Astrocyte of the cerebellum (primary cell): ENCODE results near the gene TMEM207.

Experiments
- DNase-seq: peaks from one replicate; pipeline ENCODE4 v3.0.0-alpha.2; 2011; ENCODE audit warnings: low read depth
- H3K4me3 ChIP-seq: 2 replicates; pipeline ENCODE4 v1.5.1; 2011; ENCODE audit warnings: mild to moderate bottlenecking, low read depth, low read length, moderate library complexity
- in situ Hi-C: cut with HindIII; loops from 2 replicates; pipeline ENCODE4 v1.10.0; 2017; ENCODE audit warnings: low sequenced_read_pairs
- TF ChIP-seq, protein P1 (sequence below): IDR thresholded peaks from 2 replicates; pipeline ENCODE4 v1.5.1; 2012; ENCODE audit warnings: low read length, low read depth, moderate library complexity, mild to moderate bottlenecking; ENCODE audit errors: missing control alignments

Gene TMEM207

GRCh38 chr3:190494907-190495306 lies 45.2 kb upstream of the TMEM207 start:
- DNase-seq, result no peak
- in situ Hi-C loops, result no loop called here
- H3K4me3 ChIP-seq, result no peak overlapping the region
- TF ChIP-seq, protein P1, sequence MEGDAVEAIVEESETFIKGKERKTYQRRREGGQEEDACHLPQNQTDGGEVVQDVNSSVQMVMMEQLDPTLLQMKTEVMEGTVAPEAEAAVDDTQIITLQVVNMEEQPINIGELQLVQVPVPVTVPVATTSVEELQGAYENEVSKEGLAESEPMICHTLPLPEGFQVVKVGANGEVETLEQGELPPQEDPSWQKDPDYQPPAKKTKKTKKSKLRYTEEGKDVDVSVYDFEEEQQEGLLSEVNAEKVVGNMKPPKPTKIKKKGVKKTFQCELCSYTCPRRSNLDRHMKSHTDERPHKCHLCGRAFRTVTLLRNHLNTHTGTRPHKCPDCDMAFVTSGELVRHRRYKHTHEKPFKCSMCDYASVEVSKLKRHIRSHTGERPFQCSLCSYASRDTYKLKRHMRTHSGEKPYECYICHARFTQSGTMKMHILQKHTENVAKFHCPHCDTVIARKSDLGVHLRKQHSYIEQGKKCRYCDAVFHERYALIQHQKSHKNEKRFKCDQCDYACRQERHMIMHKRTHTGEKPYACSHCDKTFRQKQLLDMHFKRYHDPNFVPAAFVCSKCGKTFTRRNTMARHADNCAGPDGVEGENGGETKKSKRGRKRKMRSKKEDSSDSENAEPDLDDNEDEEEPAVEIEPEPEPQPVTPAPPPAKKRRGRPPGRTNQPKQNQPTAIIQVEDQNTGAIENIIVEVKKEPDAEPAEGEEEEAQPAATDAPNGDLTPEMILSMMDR, result no peak

DNA sequence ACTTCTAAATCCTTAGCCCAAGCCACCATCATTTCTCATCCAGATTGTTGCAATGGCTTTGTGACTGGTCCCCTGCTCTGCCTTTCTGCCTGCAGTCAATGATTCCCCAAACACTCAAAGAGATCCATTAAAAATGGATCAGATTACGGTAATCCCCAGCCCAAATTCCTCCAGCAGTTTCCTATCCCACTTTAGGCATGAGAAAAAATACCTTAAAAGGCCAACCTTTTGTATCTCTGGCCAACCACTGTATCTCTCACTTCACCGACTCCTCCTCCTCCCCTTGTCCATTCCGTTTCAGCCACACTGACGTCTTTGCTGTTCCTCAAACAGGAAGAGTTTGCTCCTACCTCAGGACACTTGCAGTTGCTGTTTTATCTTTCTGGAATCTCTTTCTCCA lies 43.3 kb upstream of the TMEM207 start:
- DNase-seq, result no peak
- in situ Hi-C loops, result no loop called here
- H3K4me3 ChIP-seq, result no peak overlapping the region
- TF ChIP-seq, protein P1, result no peak

- no peak for DNase-seq
- no peak overlapping the region for H3K4me3 ChIP-seq
- in situ Hi-C loops, result no loop called here
- TF ChIP-seq, protein P1, result no peak
These were observed 42.4 kb upstream of the TMEM207 start for GRCh38 chr3:190492129-190492528.

DNA sequence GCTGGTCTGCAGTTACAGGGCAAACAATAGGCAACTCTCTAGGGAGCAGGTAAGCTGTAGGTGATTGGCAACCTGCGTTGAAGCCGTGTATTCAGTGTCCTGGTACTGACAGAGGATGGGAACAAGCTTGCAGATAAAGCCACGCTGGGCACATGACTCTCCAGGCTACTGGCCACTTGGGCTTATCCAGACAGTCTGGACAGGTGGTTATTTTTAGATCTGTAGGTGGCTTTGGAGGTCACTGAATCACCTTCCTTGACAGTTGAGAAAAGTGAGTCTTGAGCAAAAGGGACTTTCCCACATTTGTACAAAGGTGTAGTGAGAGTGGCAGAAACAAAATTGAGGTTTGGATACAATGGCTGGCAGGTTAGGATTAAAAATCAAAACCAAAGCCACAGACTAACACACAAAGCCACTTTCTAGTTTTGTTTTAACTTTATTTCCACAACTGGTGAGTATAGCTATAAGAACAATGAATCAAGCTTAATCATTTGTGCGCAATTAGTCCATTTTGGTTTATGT lies 41.9 kb upstream of the TMEM207 start:
- TF ChIP-seq, protein P1, result no peak
- H3K4me3 ChIP-seq, result no peak overlapping the region
- no peak for DNase-seq
- in situ Hi-C loops, result no loop called here

- no peak for DNase-seq
- H3K4me3 ChIP-seq, result no peak overlapping the region
- in situ Hi-C loops, result no loop called here
- TF ChIP-seq, protein P1, result no peak
These were observed 37.4 kb upstream of the TMEM207 start for GRCh38 chr3:190486908-190487607.

GRCh38 chr3:190486533-190486864 lies 36.8 kb upstream of the TMEM207 start:
- DNase-seq, result no peak
- TF ChIP-seq, protein P1, result no peak
- no peak overlapping the region for H3K4me3 ChIP-seq
- in situ Hi-C loops, result no loop called here
